ENCODE results near the gene OCEL1.

DNA sequence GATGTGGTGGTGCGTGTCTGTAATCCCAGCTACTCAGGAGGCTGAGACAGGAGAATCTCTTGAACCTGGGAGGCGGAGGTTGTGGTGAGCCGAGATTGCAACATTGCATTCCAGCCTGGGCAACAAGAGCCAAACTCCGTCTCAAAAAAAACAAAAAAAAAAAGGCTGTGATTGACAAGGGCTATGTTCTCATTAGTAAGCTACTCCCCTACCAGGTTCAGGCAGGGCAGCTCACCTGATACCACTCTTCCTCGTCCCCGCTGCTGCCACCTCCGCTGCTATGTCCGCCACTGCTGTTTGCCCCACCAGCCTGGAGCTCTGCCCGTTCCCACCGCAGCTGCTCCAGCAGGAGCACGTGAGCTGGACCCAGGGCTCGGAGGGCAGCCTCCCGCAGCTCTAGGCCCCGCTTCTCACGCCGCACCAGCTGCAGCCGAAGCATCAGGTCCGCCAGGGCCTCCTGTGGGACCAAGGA lies 29.2 kb downstream of the OCEL1 start:
- TF ChIP-seq CTCF (conservative IDR thresholded peaks at IDR 0.05; ENCODE audit: low read length) (no peak), EZH2phosphoT487 (IDR thresholded peaks at IDR 0.05; ENCODE audit: borderline replicate concordance, low read depth, low read length) (no peak)

Data from OCI-LY7 (cell line).